ENCODE data around the gene IQCH. TPM values are rescaled to one million over a fixed set of nuclear protein-coding genes. Genes with fewer than 3 reads are reported as not detected.

Gene IQCH
- total and polyA plus RNA-seq, 9 of the 15 experiments (the other 6 are each of a cell fraction or from before 2014, with no cell fraction given) = 1.8 to 3.9 (median 2.7) TPM

- H3K9me3 ChIP-seq (replicated peaks; ENCODE audit: control insufficient read depth, insufficient read depth, low read depth, low read length) = no peaks in the 10 kb centered on the region
- no TSS peak for BruUV-seq (replicated peaks)
- no peak overlapping the region for H3K4me3 ChIP-seq
- H3K27ac ChIP-seq (ENCODE audit: extremely low read depth, low read depth, low read length) = no peak overlapping the region
- no peaks in the 10 kb centered on the region for H3K27me3 ChIP-seq (ENCODE audit: control insufficient read depth in 2 of 2, insufficient read depth in 2 of 2, low read length in 2 of 2)
- H3K79me2 ChIP-seq (ENCODE audit: control insufficient read depth, insufficient read depth, low read length) = no peaks in the 10 kb centered on the region
- no peaks in the 10 kb centered on the region for H3K4me1 ChIP-seq (replicated peaks in 1 of 2; ENCODE audit: control insufficient read depth in 2 of 2, insufficient read depth in 2 of 2, low read length in 2 of 2)
- H3K36me3 ChIP-seq (ENCODE audit: control insufficient read depth, insufficient read depth, low read length) = peaks cover 40% of the 10 kb centered on the region
- CTCF ChIA-PET (ENCODE audit: low intra/inter-chr PET ratio) = no interaction called here
- H3K9me1 ChIP-seq (ENCODE audit: control insufficient read depth, insufficient read depth, low read length) = no peaks in the 10 kb centered on the region
- TF ChIP-seq NCOA4 (IDR thresholded peaks at IDR 0.05; ENCODE audit: partially characterized antibody) (no peak), SLC30A9 (CRISPR knock-in tag; IDR thresholded peaks at IDR 0.05) (no peak), NELFE (IDR thresholded peaks at IDR 0.05; ENCODE audit: insufficient read depth, insufficient read length) (no peak), HLTF (IDR thresholded peaks at IDR 0.05) (no peak), FOXJ2 (tag; IDR thresholded peaks at IDR 0.05) (no peak), CREB1 (IDR thresholded peaks at IDR 0.05) (no peak), CREB1 (CRISPR knock-in tag; IDR thresholded peaks at IDR 0.05) (no peak), MED1 (CRISPR knock-in tag; IDR thresholded peaks at IDR 0.05; ENCODE audit: borderline replicate concordance) (no peak), C11orf30 (IDR thresholded peaks at IDR 0.05; ENCODE audit: low read depth) (no peak), ZNF586 (CRISPR knock-in tag; conservative IDR thresholded peaks at IDR 0.05) (no peak), RBM34 (IDR thresholded peaks at IDR 0.05; ENCODE audit: borderline replicate concordance, insufficient read depth, low read length) (no peak)
- TF ChIP-seq, protein P1, sequence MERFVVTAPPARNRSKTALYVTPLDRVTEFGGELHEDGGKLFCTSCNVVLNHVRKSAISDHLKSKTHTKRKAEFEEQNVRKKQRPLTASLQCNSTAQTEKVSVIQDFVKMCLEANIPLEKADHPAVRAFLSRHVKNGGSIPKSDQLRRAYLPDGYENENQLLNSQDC (CRISPR knock-in tag; IDR thresholded peaks at IDR 0.05) = no peak
- TF ChIP-seq, protein P2, sequence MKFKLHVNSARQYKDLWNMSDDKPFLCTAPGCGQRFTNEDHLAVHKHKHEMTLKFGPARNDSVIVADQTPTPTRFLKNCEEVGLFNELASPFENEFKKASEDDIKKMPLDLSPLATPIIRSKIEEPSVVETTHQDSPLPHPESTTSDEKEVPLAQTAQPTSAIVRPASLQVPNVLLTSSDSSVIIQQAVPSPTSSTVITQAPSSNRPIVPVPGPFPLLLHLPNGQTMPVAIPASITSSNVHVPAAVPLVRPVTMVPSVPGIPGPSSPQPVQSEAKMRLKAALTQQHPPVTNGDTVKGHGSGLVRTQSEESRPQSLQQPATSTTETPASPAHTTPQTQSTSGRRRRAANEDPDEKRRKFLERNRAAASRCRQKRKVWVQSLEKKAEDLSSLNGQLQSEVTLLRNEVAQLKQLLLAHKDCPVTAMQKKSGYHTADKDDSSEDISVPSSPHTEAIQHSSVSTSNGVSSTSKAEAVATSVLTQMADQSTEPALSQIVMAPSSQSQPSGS (CRISPR knock-in tag; IDR thresholded peaks at IDR 0.05) = no peak
- 92% methylated on average over 2 of the region's 2 CpGs for WGBS (ENCODE audit: insufficient coverage, low coverage, missing lambda C conversion rate)
- DNase-seq (ENCODE audit: extremely low read depth in 1 of 4, low spot score in 3 of 4) (no peak), ATAC-seq (no peak), FAIRE-seq (no peak)
- no peak overlapping the region for H2AFZ ChIP-seq (ENCODE audit: low read depth, low read length)
- H3K9ac ChIP-seq (ENCODE audit: insufficient read depth in 1 of 2, low read depth in 2 of 2, low read length in 2 of 2) = no peak overlapping the region
- POLR2A ChIA-PET = interaction anchor here (1.5 kb wide), 1 partner anchor 15 kb away, joined by 8 read pairs; no protein-coding TSS in a partner anchor
- in situ Hi-C loops (cut with MboI) (no loop called here), intact Hi-C loops (cut with micrococcal nuclease) (no loop called here)
- no peaks in the 10 kb centered on the region for H4K20me1 ChIP-seq (replicated peaks; ENCODE audit: control insufficient read depth, insufficient read depth, low read length)
- H3K4me2 ChIP-seq (ENCODE audit: insufficient read depth, low read length) = no peak overlapping the region
These were observed 29.2 kb upstream of the IQCH start for GRCh38 chr15:67225336-67225735.

Data from K562 (cell line).